H9 (cell line): ENCODE data around the gene DACT2. TPM values are rescaled to one million over a fixed set of nuclear protein-coding genes. Genes with fewer than 3 reads are reported as not detected.

Source experiments
- DNase-seq: peaks from one replicate; pipeline ENCODE4 v3.0.0-alpha.2; 2017
- H2AFZ ChIP-seq: one replicate; pipeline ENCODE4 v1.6.1; 2013; ENCODE audit warnings: mild to moderate bottlenecking, low read length, control low read depth, moderate library complexity
- H2AK5ac ChIP-seq: 2 replicates; pipeline ENCODE4 v1.6.1; 2013; ENCODE audit warnings: low read length, control low read depth, mixed read lengths; ENCODE audit not compliant: insufficient read length
- H2BK120ac ChIP-seq: one replicate; pipeline ENCODE4 v1.6.1; 2013; ENCODE audit warnings: low read depth, mild to moderate bottlenecking, low read length, control low read depth, inconsistent platforms; ENCODE audit not compliant: poor library complexity, severe bottlenecking
- H2BK12ac ChIP-seq: 2 replicates; pipeline ENCODE4 v1.6.1; 2013; ENCODE audit warnings: low read length, control low read depth, mixed read lengths, low read depth; ENCODE audit not compliant: insufficient read length
- H2BK15ac ChIP-seq: 2 replicates; pipeline ENCODE4 v1.6.1; 2013; ENCODE audit warnings: low read depth, low read length, control low read depth
- H2BK20ac ChIP-seq: one replicate; pipeline ENCODE4 v1.6.1; 2013; ENCODE audit warnings: low read depth, mild to moderate bottlenecking, low read length, control low read depth, inconsistent platforms; ENCODE audit not compliant: poor library complexity, severe bottlenecking
- H2BK5ac ChIP-seq: 2 replicates; pipeline ENCODE4 v1.6.1; 2013; ENCODE audit warnings: low read length, control low read depth, mixed read lengths; ENCODE audit not compliant: insufficient read length
- H3K14ac ChIP-seq: 2 replicates; pipeline ENCODE4 v1.6.1; 2013; ENCODE audit warnings: low read length, control low read depth; ENCODE audit not compliant: insufficient read depth
- H3K18ac ChIP-seq: 2 replicates; pipeline ENCODE4 v1.6.1; 2013; ENCODE audit warnings: low read depth, mild to moderate bottlenecking, mixed read lengths, low read length, control low read depth; ENCODE audit not compliant: insufficient read length
- H3K23ac ChIP-seq: 2 replicates; pipeline ENCODE4 v1.6.1; 2013; ENCODE audit warnings: low read length, control low read depth, mixed read lengths, low read depth; ENCODE audit not compliant: insufficient read length
- H3K23me2 ChIP-seq: 2 replicates; pipeline ENCODE4 v1.6.1; 2013; ENCODE audit warnings: low read depth, mild to moderate bottlenecking, mixed read lengths, low read length, control low read depth; ENCODE audit not compliant: insufficient read length, poor library complexity, severe bottlenecking
- H3K27ac ChIP-seq: 2 replicates; pipeline ENCODE4 v1.5.1; 2013; ENCODE audit warnings: low read length, control low read depth, mixed read lengths, low read depth; ENCODE audit not compliant: insufficient read length
- H3K27me3 ChIP-seq: 2 replicates; pipeline ENCODE4 v1.6.1; 2013; ENCODE audit warnings: low read length, control low read depth, inconsistent platforms; ENCODE audit not compliant: insufficient read depth
- H3K4ac ChIP-seq: 2 replicates; pipeline ENCODE4 v1.6.1; 2013; ENCODE audit warnings: low read depth, mild to moderate bottlenecking, control low read depth, inconsistent platforms, low read length, moderate library complexity
- H3K4me1 ChIP-seq: 2 replicates; pipeline ENCODE4 v1.6.1; 2013; ENCODE audit warnings: low read length, control low read depth, inconsistent platforms; ENCODE audit not compliant: insufficient read depth
- H3K4me2 ChIP-seq: 2 replicates; pipeline ENCODE4 v1.6.1; 2013; ENCODE audit warnings: low read length, control low read depth, mixed read lengths; ENCODE audit not compliant: insufficient read length, insufficient read depth
- H3K56ac ChIP-seq: 2 replicates; pipeline ENCODE4 v1.6.1; 2013; ENCODE audit warnings: low read depth, mild to moderate bottlenecking, mixed read lengths, low read length, control low read depth; ENCODE audit not compliant: insufficient read length
- H3K79me1 ChIP-seq: 2 replicates; pipeline ENCODE4 v1.6.1; 2013; ENCODE audit warnings: low read depth, mild to moderate bottlenecking, moderate library complexity, low read length, control low read depth, inconsistent platforms; ENCODE audit not compliant: insufficient read depth, poor library complexity, severe bottlenecking
- H3K79me2 ChIP-seq: 2 replicates; pipeline ENCODE4 v1.6.1; 2013; ENCODE audit warnings: low read length, control low read depth, inconsistent platforms; ENCODE audit not compliant: insufficient read depth
- H3K9ac ChIP-seq: 2 replicates; pipeline ENCODE4 v1.6.1; 2013; ENCODE audit warnings: low read length, control low read depth, mixed read lengths; ENCODE audit not compliant: insufficient read length; ENCODE audit errors: extremely low read depth
- H3K9me3 ChIP-seq: one replicate; pipeline ENCODE4 v1.6.1; 2013; ENCODE audit warnings: low read depth, low read length, inconsistent platforms; ENCODE audit not compliant: control insufficient read depth
- H3T11ph ChIP-seq: one replicate; pipeline ENCODE4 v1.6.1; 2013; ENCODE audit warnings: mild to moderate bottlenecking, low read length, control low read depth, inconsistent platforms
- H4K20me1 ChIP-seq: one replicate; pipeline ENCODE4 v1.6.1; 2013; ENCODE audit not compliant: control insufficient read depth, insufficient read length, insufficient read depth
- H4K5ac ChIP-seq: 2 replicates; pipeline ENCODE4 v1.6.1; 2013; ENCODE audit warnings: low read depth, mild to moderate bottlenecking, mixed read lengths, low read length, control low read depth; ENCODE audit not compliant: insufficient read length
- H4K8ac ChIP-seq: replicated peaks from 2 replicates; pipeline ENCODE4 v1.6.1; 2013; ENCODE audit warnings: low read length, control low read depth, mixed read lengths, low read depth; ENCODE audit not compliant: insufficient read length
- H4K91ac ChIP-seq: 2 replicates; pipeline ENCODE4 v1.6.1; 2013; ENCODE audit warnings: low read depth, mild to moderate bottlenecking, moderate library complexity, mixed read lengths, low read length, control low read depth; ENCODE audit not compliant: insufficient read length
- H3K27ac Mint-ChIP-seq, 3 experiments: 2 replicates in 2 of 3; 3 replicates in 1 of 3; pipeline ENCODE4 v1.8.0; 2020 to 2021; ENCODE audit warnings: mixed read lengths in 3 of 3, mild to moderate bottlenecking in 1 of 3, moderate library complexity in 1 of 3
- H3K27me3 Mint-ChIP-seq: 2 replicates; pipeline ENCODE4 v1.8.0; 2021; ENCODE audit warnings: low read depth, mild to moderate bottlenecking, moderate library complexity, mixed read lengths
- H3K36me3 Mint-ChIP-seq, 3 experiments: 2 replicates in 2 of 3; 3 replicates in 1 of 3; pipeline ENCODE4 v1.8.0; 2020 to 2021; ENCODE audit warnings: low read depth in 3 of 3, mixed read lengths in 3 of 3; ENCODE audit not compliant: insufficient read depth in 1 of 3
- H3K4me1 Mint-ChIP-seq, 2 experiments: 2 replicates each; pipeline ENCODE4 v1.8.0; 2020; ENCODE audit warnings: mixed read lengths in 2 of 2
- H3K4me3 Mint-ChIP-seq, 2 experiments: 2 replicates in 1 of 2; 3 replicates in 1 of 2; pipeline ENCODE4 v1.8.0; 2020 to 2021; ENCODE audit warnings: mild to moderate bottlenecking in 2 of 2, mixed read lengths in 2 of 2, moderate library complexity in 1 of 2
- H3K9me3 Mint-ChIP-seq, 2 experiments: 2 replicates in 1 of 2; 3 replicates in 1 of 2; pipeline ENCODE4 v1.8.0; 2020; ENCODE audit warnings: mild to moderate bottlenecking in 2 of 2, mixed read lengths in 2 of 2, moderate library complexity in 1 of 2
- CTCF ChIP-seq: fragments of 200-600 bp; sonication (generic); conservative IDR thresholded peaks from 3 replicates; pipeline ENCODE4 v1.8.0; 2021; ENCODE audit warnings: antibody characterized with exemption, mild to moderate bottlenecking
- WGBS: extraction: QIAGEN DNeasy Blood & Tissue Kit; methylation state at CpG from one replicate; pipeline ENCODE4 v1.1.7; 2013; ENCODE audit warnings: missing lambda C conversion rate, low lambda C conversion rate, mixed read lengths; ENCODE audit not compliant: insufficient read length; ENCODE audit errors: extremely low coverage; 5-methylcytosine and 5-hydroxymethylcytosine counted together
- total RNA-seq: library from RNA; stranded (reverse); gene quantifications from 2 replicates; pipeline ENCODE4 v1.2.1, GENCODE V29; 2021

The DACT2 gene
- total RNA-seq, 1 experiment from 2014 or later: 1.8 TPM

GRCh38 chr6:168336967-168337366 lies 17.4 kb upstream of the DACT2 start:
- Histone ChIP-seq H3K14ac (no peak overlapping the region), H2BK12ac (no peak overlapping the region), H3K18ac (no peak overlapping the region), H3K23me2 (no peaks in the 10 kb centered on the region), H4K8ac (no peak overlapping the region), H3K79me2 (no peaks in the 10 kb centered on the region), H2BK120ac (no peak overlapping the region), H3T11ph (no peak overlapping the region), H3K27ac (no peak overlapping the region), H2BK20ac (no peak overlapping the region), H3K79me1 (no peaks in the 10 kb centered on the region), H3K56ac (no peak overlapping the region), H3K27me3 (no peaks in the 10 kb centered on the region), H3K23ac (no peak overlapping the region), H3K4me1 (no peaks in the 10 kb centered on the region; the same call in 1 of the 2 replicates), H3K4me2 (no peak overlapping the region), H4K91ac (no peak overlapping the region), H3K4ac (no peak overlapping the region), H3K9ac (no peak overlapping the region), H4K5ac (no peak overlapping the region), H2BK5ac (no peak overlapping the region), H3K9me3 (no peaks in the 10 kb centered on the region), H4K20me1 (no peaks in the 10 kb centered on the region), H2AK5ac (no peak overlapping the region), H2AFZ (no peak overlapping the region), H2BK15ac (no peak overlapping the region)
- no peak for DNase-seq
- no peaks in the 10 kb centered on the region for H3K36me3 Mint-ChIP-seq
- no peak overlapping the region for H3K4me3 Mint-ChIP-seq
- no peaks in the 10 kb centered on the region for H3K27me3 Mint-ChIP-seq
- H3K9me3 Mint-ChIP-seq: no peaks in the 10 kb centered on the region
- TF ChIP-seq CTCF: no peak
- no peak overlapping the region; a peak in 1 of 7 replicates for H3K27ac Mint-ChIP-seq
- no CpG with 5 or more reads among the region's 4 CpGs for WGBS
- H3K4me1 Mint-ChIP-seq: peaks cover 19 to 21% of the 10 kb centered on the region in 2 experiments
